ENCODE data around the gene NRIP2.

GRCh38 chr12:2794191-2794735, 40.6 kb downstream of the NRIP2 start:
- TF ChIP-seq CTCF (IDR thresholded peaks at IDR 0.05; ENCODE audit: low read depth, low read length, poor library complexity, severe bottlenecking) (no peak), EZH2phosphoT487 (IDR thresholded peaks at IDR 0.05; ENCODE audit: borderline replicate concordance, low read length) (no peak)
